GM13976 (cell line): ENCODE results near the gene APBB1.

ENCODE experiments used
- DNase-seq: peaks from one replicate; pipeline ENCODE4 v3.0.0; 2012; ENCODE audit warnings: low spot score
- CTCF ChIP-seq: IDR thresholded peaks from 2 replicates; pipeline ENCODE4 v1.5.1; 2012; ENCODE audit warnings: borderline replicate concordance, mild to moderate bottlenecking; ENCODE audit not compliant: insufficient read depth; ENCODE audit errors: extremely low read depth, missing control alignments, control extremely low read depth
- in situ Hi-C: fragments of 300-500 bp; cut with MboI; formaldehyde crosslinking; loops from one replicate; pipeline ENCODE4 v1.12.0; 2022; ENCODE audit warnings: low sequenced_read_pairs, mixed read lengths, inconsistent platforms; ENCODE audit not compliant: unreplicated experiment

The APBB1 gene

GRCh38 chr11:6453152-6453551, 34.3 kb upstream of the APBB1 start:
- in situ Hi-C loops: no loop called here

GRCh38 chr11:6452219-6452618, 33.3 kb upstream of the APBB1 start:
- in situ Hi-C loops: no loop called here
- no peak for TF ChIP-seq CTCF
- no peak for DNase-seq

More at GRCh38 chr11:6453152-6453551, 34.3 kb upstream of the APBB1 start:
- no peak for DNase-seq
- TF ChIP-seq CTCF: no peak

GRCh38 chr11:6448574-6448973, 29.7 kb upstream of the APBB1 start:
- no peak for DNase-seq
- no peak for TF ChIP-seq CTCF
- in situ Hi-C loops: no loop called here

DNA sequence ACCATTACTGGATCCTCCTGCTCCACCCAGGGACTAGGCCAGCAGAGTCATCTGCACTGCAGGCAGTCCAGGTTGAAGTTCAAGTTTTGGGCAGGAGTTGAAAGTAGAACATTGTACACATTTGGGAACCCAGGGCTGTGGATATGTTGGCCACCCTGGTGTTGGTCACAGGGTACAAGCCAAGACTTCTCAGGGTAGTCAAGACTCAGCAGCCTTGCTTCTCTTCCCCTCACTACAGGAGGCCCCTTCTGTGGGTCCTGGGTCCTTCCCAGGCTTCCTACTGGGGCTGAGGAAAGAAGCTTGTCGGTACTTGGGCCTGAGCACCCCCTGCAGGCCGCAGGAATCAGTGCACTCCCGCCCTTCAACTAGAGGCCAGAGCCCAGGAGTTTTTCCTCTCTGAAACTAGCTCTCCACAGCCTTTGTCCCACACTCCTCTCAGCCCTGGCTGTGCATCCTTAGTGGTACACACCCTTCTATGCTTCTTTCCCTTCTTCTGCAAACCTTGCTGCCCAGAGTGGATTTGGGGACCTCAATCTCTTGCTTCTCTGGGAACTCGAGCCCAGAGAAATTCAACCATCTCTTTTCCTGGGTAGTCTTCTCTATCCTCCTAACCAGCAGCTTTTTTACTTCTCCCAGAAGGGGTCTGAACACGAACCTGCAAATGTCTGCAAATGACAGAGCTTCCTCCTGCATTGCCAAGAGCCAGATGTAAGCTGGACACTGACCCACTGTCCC, 24.5 kb upstream of the APBB1 start:
- peak; percentile 73 for DNase-seq
- peak; percentile 87 for TF ChIP-seq CTCF
- in situ Hi-C loops: loop anchor here (5.0 kb wide), 1 partner anchor 61 kb away; no protein-coding TSS in a partner anchor

- no peak for DNase-seq
- TF ChIP-seq CTCF: no peak
- in situ Hi-C loops: loop anchor here (5.0 kb wide), 1 partner anchor 60 kb away; no protein-coding TSS in a partner anchor
Observed at GRCh38 chr11:6442441-6442840, 23.5 kb upstream of the APBB1 start.

DNA sequence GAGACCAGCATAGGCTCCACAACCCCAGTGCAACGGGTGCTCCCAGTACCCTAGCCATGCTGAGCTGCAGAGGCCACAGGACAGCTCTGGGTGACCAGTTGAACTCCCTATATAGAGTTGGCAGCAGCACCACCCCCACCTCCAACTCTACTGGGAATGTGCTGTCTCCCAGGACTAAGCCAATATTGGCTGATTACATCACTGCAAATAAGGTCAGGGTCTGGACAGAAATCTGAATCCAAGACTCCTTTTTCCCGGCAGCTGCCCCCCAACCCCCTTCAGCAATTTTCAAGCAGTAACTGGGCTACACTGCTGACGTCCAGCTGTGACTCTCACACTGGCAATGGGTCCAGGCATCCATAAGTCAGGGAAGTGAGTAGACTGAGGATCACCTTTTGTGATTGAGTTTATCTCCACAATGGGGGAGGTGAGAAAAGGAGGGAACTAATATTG, 22.0 kb upstream of the APBB1 start, which contains the start of gene HPX:
HPX (minus strand) TSS at position 82 of the 453 bp plus-strand sequence; CDS start at position 58, 24 bp downstream.
- in situ Hi-C loops: loop anchor here (5.0 kb wide), 1 partner anchor 59 kb away; no protein-coding TSS in a partner anchor
- TF ChIP-seq CTCF: no peak
- DNase-seq: no peak
